Ishikawa (cell line): ENCODE data around the gene ARHGAP11A.

Source experiments
- CEBPB ChIP-seq: IDR thresholded peaks from 2 replicates; pipeline ENCODE4 v1.6.1; 2012
- CREB1 ChIP-seq: IDR thresholded peaks from 2 replicates; pipeline ENCODE4 v1.6.1; 2012; ENCODE audit warnings: low read depth
- EGR1 ChIP-seq: IDR thresholded peaks from 2 replicates; pipeline ENCODE4 v1.6.1; 2012
- EP300 ChIP-seq: IDR thresholded peaks from 2 replicates; pipeline ENCODE4 v1.6.1; 2012; ENCODE audit warnings: borderline replicate concordance
- FOXM1 ChIP-seq: IDR thresholded peaks from 2 replicates; pipeline ENCODE4 v1.6.1; 2012; ENCODE audit warnings: low read depth, borderline replicate concordance
- NFIC ChIP-seq: IDR thresholded peaks from 2 replicates; pipeline ENCODE4 v1.6.1; 2012
- RAD21 ChIP-seq: IDR thresholded peaks from 2 replicates; pipeline ENCODE4 v1.6.1; 2012; ENCODE audit warnings: low read depth
- TAF1 ChIP-seq: IDR thresholded peaks from 2 replicates; pipeline ENCODE4 v1.6.1; 2012; ENCODE audit warnings: low read depth, mild to moderate bottlenecking
- TCF12 ChIP-seq: IDR thresholded peaks from 2 replicates; pipeline ENCODE4 v1.6.1; 2012; ENCODE audit warnings: low read depth
- TEAD4 ChIP-seq: IDR thresholded peaks from 2 replicates; pipeline ENCODE4 v1.6.1; 2012
- USF1 ChIP-seq: IDR thresholded peaks from 2 replicates; pipeline ENCODE4 v1.6.1; 2012
- YY1 ChIP-seq: IDR thresholded peaks from 2 replicates; pipeline ENCODE4 v1.6.1; 2012; ENCODE audit warnings: low read depth
- ZBTB7A ChIP-seq: IDR thresholded peaks from 2 replicates; pipeline ENCODE4 v1.6.1; 2012; ENCODE audit warnings: low read depth
- TF ChIP-seq, protein P1 (sequence below): IDR thresholded peaks from 2 replicates; pipeline ENCODE4 v1.6.1; 2012; ENCODE audit warnings: low read depth, mild to moderate bottlenecking
- TF ChIP-seq, protein P2 (sequence below): IDR thresholded peaks from 2 replicates; pipeline ENCODE4 v1.6.1; 2012

ARHGAP11A gene

DNA sequence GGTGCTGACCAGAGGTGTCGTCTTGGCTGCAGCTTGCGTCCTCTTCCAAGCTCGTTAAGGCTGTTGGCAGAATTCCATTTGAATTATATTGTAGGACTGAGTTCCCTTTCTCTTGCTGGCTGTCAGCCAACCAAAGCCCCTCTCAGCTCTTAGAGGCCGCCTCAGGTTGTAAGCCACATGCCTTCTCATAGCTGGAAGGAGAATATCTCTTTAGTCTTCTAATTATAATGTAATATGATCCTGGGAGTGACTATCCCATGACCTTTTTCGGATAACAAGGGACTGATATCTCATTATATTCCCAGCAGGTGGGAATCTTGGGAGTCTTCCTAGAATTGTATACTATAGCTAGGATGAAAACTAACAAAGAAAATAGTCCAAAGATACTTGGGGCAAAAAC is 31.0 kb downstream of the ARHGAP11A start:
- no peak for TF ChIP-seq CREB1
- TF ChIP-seq EP300 = no peak
- no peak for TF ChIP-seq USF1
- no peak for TF ChIP-seq FOXM1
- TF ChIP-seq EGR1 = no peak
- no peak for TF ChIP-seq RAD21
- TF ChIP-seq, protein P1, sequence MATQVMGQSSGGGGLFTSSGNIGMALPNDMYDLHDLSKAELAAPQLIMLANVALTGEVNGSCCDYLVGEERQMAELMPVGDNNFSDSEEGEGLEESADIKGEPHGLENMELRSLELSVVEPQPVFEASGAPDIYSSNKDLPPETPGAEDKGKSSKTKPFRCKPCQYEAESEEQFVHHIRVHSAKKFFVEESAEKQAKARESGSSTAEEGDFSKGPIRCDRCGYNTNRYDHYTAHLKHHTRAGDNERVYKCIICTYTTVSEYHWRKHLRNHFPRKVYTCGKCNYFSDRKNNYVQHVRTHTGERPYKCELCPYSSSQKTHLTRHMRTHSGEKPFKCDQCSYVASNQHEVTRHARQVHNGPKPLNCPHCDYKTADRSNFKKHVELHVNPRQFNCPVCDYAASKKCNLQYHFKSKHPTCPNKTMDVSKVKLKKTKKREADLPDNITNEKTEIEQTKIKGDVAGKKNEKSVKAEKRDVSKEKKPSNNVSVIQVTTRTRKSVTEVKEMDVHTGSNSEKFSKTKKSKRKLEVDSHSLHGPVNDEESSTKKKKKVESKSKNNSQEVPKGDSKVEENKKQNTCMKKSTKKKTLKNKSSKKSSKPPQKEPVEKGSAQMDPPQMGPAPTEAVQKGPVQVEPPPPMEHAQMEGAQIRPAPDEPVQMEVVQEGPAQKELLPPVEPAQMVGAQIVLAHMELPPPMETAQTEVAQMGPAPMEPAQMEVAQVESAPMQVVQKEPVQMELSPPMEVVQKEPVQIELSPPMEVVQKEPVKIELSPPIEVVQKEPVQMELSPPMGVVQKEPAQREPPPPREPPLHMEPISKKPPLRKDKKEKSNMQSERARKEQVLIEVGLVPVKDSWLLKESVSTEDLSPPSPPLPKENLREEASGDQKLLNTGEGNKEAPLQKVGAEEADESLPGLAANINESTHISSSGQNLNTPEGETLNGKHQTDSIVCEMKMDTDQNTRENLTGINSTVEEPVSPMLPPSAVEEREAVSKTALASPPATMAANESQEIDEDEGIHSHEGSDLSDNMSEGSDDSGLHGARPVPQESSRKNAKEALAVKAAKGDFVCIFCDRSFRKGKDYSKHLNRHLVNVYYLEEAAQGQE = no peak
- no peak for TF ChIP-seq CEBPB
- no peak for TF ChIP-seq TCF12
- TF ChIP-seq TAF1 = no peak
- TF ChIP-seq ZBTB7A = no peak

DNA sequence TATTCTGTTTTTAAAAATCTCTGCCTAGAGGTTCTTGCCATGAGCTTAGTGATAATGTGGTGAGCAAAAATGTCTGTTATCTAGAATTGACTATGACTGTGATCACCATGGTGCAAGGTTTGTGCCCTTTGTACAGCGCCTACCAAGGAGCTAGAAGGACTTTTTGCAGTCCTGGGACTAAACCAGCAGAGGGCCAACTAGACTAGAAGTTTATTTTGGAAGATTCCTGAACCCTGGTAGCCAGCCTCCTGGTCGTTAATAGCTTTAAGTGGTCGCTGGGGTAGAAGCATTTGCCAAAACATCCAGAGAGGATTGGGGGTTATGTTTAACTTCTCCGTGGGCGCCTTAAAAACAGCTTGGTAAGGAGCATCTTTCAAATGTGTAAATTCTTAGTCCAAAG is 34.0 kb downstream of the ARHGAP11A start:
- no peak for TF ChIP-seq NFIC
- no peak for TF ChIP-seq TAF1
- no peak for TF ChIP-seq USF1
- TF ChIP-seq ZBTB7A = no peak
- TF ChIP-seq, protein P1 = no peak
- no peak for TF ChIP-seq CREB1
- TF ChIP-seq EGR1 = no peak
- no peak for TF ChIP-seq CEBPB
- TF ChIP-seq, protein P2, sequence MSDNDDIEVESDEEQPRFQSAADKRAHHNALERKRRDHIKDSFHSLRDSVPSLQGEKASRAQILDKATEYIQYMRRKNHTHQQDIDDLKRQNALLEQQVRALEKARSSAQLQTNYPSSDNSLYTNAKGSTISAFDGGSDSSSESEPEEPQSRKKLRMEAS = no peak
- TF ChIP-seq RAD21 = no peak
- TF ChIP-seq YY1 = no peak
- TF ChIP-seq TEAD4 = no peak

- no peak for TF ChIP-seq TEAD4
- peak; percentile 69 for TF ChIP-seq RAD21
Measured at GRCh38 chr15:32651229-32651837, 36.0 kb downstream of the ARHGAP11A start.

GRCh38 chr15:32652178-32652577 is 36.9 kb downstream of the ARHGAP11A start:
- TF ChIP-seq NFIC (no peak), YY1 (no peak), EGR1 (no peak), FOXM1 (no peak), CEBPB (no peak), USF1 (no peak), RAD21 (no peak), CREB1 (no peak)

DNA sequence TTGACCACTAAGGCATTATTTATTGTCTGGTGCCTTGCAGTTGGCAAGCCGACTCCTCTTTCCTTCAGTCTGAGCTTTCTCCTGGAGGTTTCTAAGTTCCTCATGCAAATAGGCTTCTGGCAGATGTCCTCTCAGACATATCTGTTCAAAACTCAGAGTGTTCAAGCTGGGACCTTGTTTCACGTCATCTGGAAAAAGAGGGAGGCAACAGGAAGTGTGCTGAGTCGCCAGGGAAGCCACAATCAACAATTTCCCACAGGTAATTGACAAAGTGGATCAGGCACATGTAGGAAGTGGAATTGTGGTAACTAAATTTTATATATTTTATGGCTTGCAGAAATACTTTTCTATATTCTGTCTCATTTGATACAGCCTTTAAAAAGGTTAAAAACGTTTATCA is 40.8 kb downstream of the ARHGAP11A start:
- TF ChIP-seq TAF1 = no peak
- no peak for TF ChIP-seq CREB1
- TF ChIP-seq TEAD4 = no peak
- TF ChIP-seq EP300 = no peak
- no peak for TF ChIP-seq TCF12
- no peak for TF ChIP-seq RAD21
- TF ChIP-seq, protein P2 = no peak
- TF ChIP-seq, protein P1 = no peak
- TF ChIP-seq NFIC = no peak
- no peak for TF ChIP-seq YY1
- no peak for TF ChIP-seq ZBTB7A
- no peak for TF ChIP-seq EGR1
- TF ChIP-seq FOXM1 = no peak
